ENCODE data around the gene SLC9A9.

DNA sequence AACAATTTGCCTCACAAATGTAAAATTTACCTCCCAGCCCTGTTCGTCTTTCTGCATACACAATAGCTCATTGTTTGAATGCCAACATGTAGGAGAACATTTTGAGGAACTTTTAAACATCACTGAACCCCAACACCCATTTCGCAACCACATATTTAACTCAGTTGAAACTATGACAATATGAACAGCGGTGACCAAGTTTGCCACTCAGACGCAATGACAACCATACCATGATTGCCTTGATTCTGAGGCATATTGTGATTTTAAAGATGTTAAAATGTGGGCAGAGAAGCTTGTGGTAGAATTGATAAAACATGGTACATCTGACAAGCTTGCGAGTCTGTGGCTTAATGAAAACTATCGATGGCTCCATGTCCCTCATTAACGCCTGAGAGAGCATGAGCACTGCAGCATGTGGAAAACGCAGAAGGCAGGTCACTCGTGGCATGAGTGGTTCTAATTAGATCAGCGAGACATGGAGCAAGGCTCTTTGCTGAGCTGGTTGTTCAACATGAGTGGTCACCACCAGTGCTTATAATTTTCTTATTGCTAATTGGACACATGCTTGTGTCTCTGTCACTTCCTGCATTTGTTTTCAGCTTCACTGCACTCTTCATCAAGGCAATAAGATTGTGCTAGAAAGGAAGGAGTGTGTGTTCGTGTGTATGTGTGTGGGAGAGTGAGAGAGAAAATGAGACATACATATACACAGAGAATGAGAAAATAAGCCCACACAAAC lies 611.9 kb downstream of the SLC9A9 start:
- TF ChIP-seq, protein P1, sequence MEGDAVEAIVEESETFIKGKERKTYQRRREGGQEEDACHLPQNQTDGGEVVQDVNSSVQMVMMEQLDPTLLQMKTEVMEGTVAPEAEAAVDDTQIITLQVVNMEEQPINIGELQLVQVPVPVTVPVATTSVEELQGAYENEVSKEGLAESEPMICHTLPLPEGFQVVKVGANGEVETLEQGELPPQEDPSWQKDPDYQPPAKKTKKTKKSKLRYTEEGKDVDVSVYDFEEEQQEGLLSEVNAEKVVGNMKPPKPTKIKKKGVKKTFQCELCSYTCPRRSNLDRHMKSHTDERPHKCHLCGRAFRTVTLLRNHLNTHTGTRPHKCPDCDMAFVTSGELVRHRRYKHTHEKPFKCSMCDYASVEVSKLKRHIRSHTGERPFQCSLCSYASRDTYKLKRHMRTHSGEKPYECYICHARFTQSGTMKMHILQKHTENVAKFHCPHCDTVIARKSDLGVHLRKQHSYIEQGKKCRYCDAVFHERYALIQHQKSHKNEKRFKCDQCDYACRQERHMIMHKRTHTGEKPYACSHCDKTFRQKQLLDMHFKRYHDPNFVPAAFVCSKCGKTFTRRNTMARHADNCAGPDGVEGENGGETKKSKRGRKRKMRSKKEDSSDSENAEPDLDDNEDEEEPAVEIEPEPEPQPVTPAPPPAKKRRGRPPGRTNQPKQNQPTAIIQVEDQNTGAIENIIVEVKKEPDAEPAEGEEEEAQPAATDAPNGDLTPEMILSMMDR (IDR thresholded peaks at IDR 0.05 in 4 of 5, conservative IDR thresholded peaks at IDR 0.05 in 1 of 5): no peak
- TF ChIP-seq POLR2A (IDR thresholded peaks at IDR 0.05): no peak
